GM19463 (cell line): ENCODE measurements around the gene CDK2AP2.
"Not testable (repeated sequence)": the region's sequence is repeated elsewhere in the genome, so short reads cannot be mapped to it uniquely, and the experiment has no call there.

ENCODE experiments used
- ATAC-seq: cut with Tn5 transposase; IDR thresholded peaks from one replicate; pipeline ENCODE4 v1.9.1; 2021; ENCODE audit warnings: mild to moderate bottlenecking, moderate library complexity; ENCODE audit not compliant: unreplicated experiment

Gene CDK2AP2

DNA sequence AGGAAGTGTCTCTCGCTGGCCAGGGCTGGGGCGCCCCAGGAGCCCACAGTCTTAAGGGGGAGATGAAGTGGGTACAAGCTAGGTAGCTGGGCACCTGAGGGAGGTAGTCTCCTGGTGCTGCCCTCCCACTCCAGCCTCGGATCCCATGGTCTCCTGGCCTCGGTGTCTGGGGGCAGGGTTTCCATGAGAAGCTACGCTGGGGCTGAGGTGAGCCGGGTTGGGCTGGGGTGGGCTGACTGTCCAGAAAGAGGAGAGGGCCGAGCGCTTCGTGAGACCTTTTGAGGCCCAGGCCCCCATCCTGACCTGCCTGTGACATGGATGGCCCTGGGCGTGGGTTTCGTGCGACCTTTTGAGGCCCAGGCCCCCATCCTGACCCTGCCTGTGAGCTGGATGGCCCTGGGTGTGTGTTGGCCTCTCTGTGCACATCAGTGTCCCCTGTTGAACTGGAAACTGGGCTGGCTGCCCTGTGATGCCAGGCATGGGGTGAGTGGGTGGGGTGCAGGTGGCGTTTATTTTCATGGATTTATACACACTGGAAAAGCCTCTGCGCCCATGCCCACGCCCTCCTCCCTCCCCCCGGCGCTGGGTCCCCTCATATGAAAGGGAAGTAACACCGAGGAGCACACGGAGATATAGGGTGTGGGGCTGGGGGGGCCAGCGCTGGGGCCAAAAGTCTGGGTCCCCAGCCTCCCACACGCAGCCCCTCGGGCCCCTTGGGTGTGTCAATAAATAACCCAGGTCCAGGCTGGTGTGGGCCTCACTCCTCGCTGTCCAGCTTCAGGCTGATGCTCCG, 16.5 kb downstream of the CDK2AP2 start:
- no peak for ATAC-seq

GRCh38 chr11:67490727-67491065, 17.3 kb downstream of the CDK2AP2 start:
- ATAC-seq, result no peak

DNA sequence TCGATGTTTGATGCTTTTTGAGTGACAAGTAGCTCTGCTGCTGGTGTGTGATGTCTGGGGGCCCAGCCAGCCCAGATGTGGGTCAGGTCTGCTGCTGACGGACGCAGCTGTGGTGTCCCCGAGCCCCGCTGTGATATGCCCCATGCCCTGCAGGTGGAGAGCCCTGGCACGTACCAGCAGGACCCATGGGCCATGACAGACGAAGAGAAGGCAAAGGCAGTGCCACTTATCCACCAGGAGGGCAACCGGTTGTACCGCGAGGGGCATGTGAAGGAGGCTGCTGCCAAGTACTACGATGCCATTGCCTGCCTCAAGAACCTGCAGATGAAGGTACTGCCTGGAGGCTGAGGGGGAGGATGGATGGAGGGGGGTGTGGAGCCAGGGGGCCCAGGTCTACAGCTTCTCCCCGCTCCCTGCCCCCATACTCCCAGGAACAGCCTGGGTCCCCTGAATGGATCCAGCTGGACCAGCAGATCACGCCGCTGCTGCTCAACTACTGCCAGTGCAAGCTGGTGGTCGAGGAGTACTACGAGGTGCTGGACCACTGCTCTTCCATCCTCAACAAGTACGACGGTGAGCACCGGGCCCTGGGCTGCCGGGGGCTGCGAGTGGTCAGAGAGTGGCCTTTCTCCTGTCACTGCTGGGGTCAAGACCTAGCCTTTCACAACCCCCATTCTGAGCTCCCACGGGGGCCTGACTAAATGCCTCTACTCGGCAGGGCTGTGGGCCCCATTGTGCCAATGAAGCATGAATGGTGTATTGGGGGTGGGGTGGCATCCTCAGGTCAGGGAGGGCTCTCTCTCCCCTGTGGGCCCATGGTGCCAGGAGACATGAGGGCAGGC, 17.9 kb downstream of the CDK2AP2 start:
- ATAC-seq, result no peak

- ATAC-seq, result no peak
Measured at GRCh38 chr11:67489203-67489884, 18.6 kb downstream of the CDK2AP2 start.

- no peak for ATAC-seq
Measured at GRCh38 chr11:67486481-67487195, 21.3 kb downstream of the CDK2AP2 start.

GRCh38 chr11:67485873-67486361, 22.0 kb downstream of the CDK2AP2 start:
- not testable (repeated sequence) for ATAC-seq

DNA sequence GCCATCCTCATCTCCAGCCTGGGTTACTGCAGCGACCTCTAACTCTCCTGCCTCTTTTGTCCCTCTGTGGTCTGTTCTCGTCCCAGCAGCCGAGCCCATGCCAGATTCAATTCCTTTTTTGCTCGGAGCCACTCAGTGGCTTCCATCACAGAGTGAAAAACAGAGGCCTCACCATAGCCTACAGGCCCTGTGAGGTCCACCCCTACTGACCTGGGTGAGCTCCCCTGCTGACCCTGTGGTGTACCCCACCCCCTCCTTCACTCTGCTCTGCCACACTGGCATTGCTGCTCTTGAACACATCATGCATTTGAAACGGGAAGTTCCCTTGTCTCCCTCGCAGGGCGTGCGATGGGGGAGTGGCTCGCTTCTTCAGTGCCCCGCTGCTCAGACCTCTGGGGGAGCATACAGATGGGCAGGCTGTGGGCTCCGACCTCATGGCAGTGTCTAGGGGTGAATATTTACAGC, 23.1 kb downstream of the CDK2AP2 start:
- ATAC-seq, result no peak

- no peak for ATAC-seq
Measured at GRCh38 chr11:67483831-67484665, 23.9 kb downstream of the CDK2AP2 start.

GRCh38 chr11:67482827-67483798, 24.8 kb downstream of the CDK2AP2 start, which contains the start of gene AIP:
Gene AIP, plus strand, starts transcription at chr11:67483026. Its CDS starts 133 bp downstream, at chr11:67483159.
- peak; percentile 59 for ATAC-seq

- no peak for ATAC-seq
Measured at GRCh38 chr11:67482275-67482826, 25.6 kb downstream of the CDK2AP2 start.

- ATAC-seq, result not testable (repeated sequence)
Measured at GRCh38 chr11:67477344-67478050, 30.5 kb downstream of the CDK2AP2 start.

- not testable (repeated sequence) for ATAC-seq
Measured at GRCh38 chr11:67476692-67477091, 31.3 kb downstream of the CDK2AP2 start.

- ATAC-seq, result no peak
Measured at GRCh38 chr11:67472882-67473281, 35.1 kb downstream of the CDK2AP2 start.

DNA sequence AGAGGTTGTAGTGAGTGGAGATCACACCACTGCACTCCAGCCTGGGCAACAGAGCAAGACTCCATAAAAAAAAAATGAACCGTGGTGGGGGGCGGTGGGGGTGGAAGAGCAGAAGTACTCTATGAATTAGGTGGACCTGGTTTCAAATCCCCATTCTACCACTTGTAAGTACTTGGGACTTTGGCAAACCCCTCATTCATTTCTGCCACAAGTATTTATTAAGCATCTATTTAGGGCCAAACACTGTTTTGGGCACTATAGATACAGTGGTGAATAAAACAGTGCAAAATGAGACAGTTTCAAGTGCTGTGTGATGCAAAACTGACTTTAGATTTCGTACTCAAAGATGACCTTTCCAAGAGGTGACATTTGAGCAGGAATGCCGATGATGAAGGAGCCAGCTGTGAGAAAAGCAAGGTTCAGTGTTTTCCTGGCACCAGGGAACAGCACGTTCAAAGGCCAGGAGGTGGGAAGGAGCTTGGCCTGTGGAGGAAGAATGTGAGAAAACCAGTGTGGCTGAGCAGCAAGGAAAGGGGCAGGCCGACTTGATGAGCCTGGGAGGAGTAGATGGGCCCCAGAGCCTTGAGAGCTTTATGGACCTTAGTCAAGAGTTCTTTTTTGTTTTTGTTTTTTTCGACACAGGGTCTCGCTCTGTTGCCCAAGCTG, 37.5 kb downstream of the CDK2AP2 start:
- ATAC-seq, result no peak

DNA sequence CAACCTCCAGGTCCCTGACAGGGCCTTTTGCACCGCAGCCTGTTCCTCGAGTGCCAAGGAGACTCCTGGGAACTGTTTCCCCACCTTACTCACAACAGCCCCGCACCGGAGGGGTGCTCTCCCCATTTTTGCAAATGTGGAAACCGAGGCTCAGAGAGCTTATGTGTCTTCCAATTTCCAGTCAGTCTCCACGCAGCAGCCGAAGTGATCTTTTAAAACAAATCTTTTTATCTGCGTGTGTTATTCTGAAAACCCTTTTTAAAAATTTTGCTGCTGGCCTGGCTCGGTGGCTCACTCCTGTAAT, 38.5 kb downstream of the CDK2AP2 start:
- ATAC-seq, result no peak

DNA sequence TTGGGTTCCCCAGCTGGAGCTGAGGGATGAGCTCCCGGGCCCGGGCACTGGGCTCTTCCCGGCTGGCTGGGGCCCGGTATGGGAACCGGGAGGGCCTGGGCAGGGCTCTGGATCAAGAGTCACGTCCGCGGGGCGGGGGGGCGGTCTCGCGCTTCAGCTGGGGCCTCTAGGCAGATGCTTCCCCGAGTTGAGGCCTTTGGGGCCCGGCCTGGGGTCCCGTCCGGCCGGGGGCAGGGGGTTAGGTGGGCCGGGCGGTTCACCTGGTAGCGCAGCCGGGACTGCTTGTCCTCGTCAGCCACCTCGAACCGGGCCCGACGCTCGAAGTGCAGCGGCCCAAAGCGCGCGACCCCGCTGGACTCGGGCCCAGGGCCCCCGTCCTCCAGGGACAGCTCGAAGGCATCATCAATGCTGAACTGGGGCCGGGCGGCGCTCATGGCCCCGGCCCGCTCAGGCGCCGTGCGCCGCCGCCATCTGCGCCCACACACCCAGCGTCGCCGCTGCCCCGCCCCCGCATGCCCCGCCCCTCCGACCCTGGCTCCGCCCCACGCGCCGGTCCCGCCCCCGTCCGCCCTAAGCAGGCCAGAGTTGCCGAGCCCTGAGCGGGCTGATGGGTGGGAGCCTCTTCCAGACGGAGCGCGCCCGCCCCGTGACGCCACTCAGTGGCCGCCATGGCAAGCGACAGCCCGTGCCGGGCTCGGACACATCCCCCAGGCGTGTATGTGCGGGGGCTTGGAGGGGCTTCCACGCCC, 39.0 kb downstream of the CDK2AP2 start, which contains the start of gene TMEM134:
TMEM134 (minus strand) TSS at position 493 of the 749 bp plus-strand sequence; CDS start at position 434, 59 bp downstream.
- ATAC-seq, result peak; percentile 63
